ENCODE data around the gene KRI1. TPM values are rescaled to one million over a fixed set of nuclear protein-coding genes. Genes with fewer than 3 reads are reported as not detected.
A peak's percentile ranks its signal among the peaks of the same experiment; 100 is the strongest.

Gene KRI1
- total RNA-seq, 2 experiments from 2014 or later = 62.5 to 67.1 TPM

GRCh38 chr19:10593820-10594637, 28.2 kb upstream of the KRI1 start:
- Mint-ChIP-seq H3K4me1 (peaks cover 24% of the 10 kb centered on the region), H3K27ac (no peak overlapping the region), H3K36me3 (ENCODE audit: low read depth) (no peaks in the 10 kb centered on the region), H3K4me3 (no peak overlapping the region), H3K9me3 (ENCODE audit: low read depth) (no peaks in the 10 kb centered on the region), H3K27me3 (no peaks in the 10 kb centered on the region)
- ChIA-PET POLR2A (interaction anchor here (0.6 kb wide), 1 partner anchor 14 kb away, joined by 4 read pairs; no protein-coding TSS in a partner anchor), CTCF (interaction anchor here (0.6 to 2.8 kb wide), 5 partner anchors 13 to 242 kb away, joined by 3 to 13 read pairs (median 4); partner anchors contain the start of genes QTRT1 and TMED1)
- ATAC-seq (no peak), DNase-seq (no peak)
- intact Hi-C loops (cut with DNase I, micrococcal nuclease) = no loop called here

GRCh38 chr19:10593148-10593547, 27.3 kb upstream of the KRI1 start:
- peaks cover 24% of the 10 kb centered on the region for H3K4me1 Mint-ChIP-seq
- DNase-seq (no peak), ATAC-seq (no peak)
- no peak overlapping the region for H3K4me3 Mint-ChIP-seq
- H3K36me3 Mint-ChIP-seq (ENCODE audit: low read depth) = no peaks in the 10 kb centered on the region
- ChIA-PET CTCF (interaction anchor here (0.9 to 1.9 kb wide), 2 partner anchors 12 to 108 kb away, joined by 4 to 10 read pairs; partner anchors contain the start of gene QTRT1), POLR2A (interaction anchor here (0.6 kb wide), 1 partner anchor 76 kb away, joined by 5 read pairs; no protein-coding TSS in a partner anchor)
- no peaks in the 10 kb centered on the region for H3K9me3 Mint-ChIP-seq (ENCODE audit: low read depth)
- H3K27ac Mint-ChIP-seq = no peak overlapping the region
- H3K27me3 Mint-ChIP-seq = no peaks in the 10 kb centered on the region
- intact Hi-C loops (cut with DNase I, micrococcal nuclease) = no loop called here

- ATAC-seq = no peak
- POLR2A ChIA-PET = no interaction called here
- DNase-seq = no peak
- Mint-ChIP-seq H3K4me1 (peaks cover 16% of the 10 kb centered on the region), H3K9me3 (ENCODE audit: low read depth) (no peaks in the 10 kb centered on the region), H3K27me3 (peaks cover 7% of the 10 kb centered on the region), H3K36me3 (ENCODE audit: low read depth) (no peaks in the 10 kb centered on the region), H3K27ac (no peak overlapping the region), H3K4me3 (no peak overlapping the region)
- intact Hi-C loops (cut with DNase I, micrococcal nuclease) = no loop called here
- CTCF ChIA-PET = interaction anchor here (0.7 kb wide), 1 partner anchor 57 kb away, joined by 3 read pairs; no protein-coding TSS in a partner anchor
Observed at GRCh38 chr19:10587839-10588150, 22.0 kb upstream of the KRI1 start.

- DNase-seq (no peak), ATAC-seq (no peak)
- Mint-ChIP-seq H3K9me3 (ENCODE audit: low read depth) (no peaks in the 10 kb centered on the region), H3K4me1 (peaks cover 16% of the 10 kb centered on the region), H3K27me3 (peaks cover 7% of the 10 kb centered on the region), H3K27ac (no peak within 1 kb of the TSS), H3K36me3 (ENCODE audit: low read depth) (no peaks in the 10 kb centered on the region), H3K4me3 (no peak within 1 kb of the TSS)
- intact Hi-C loops (cut with DNase I, micrococcal nuclease) = no loop called here
- ChIA-PET CTCF (no interaction called here), POLR2A (no interaction called here)
Observed at GRCh38 chr19:10587022-10587838, 21.4 kb upstream of the KRI1 start, which contains the start of gene AP1M2. Gene AP1M2 (minus strand): TSS chr19:10587312. CDS start chr19:10587231, 81 bp downstream.

GRCh38 chr19:10586396-10586795, 20.6 kb upstream of the KRI1 start:
- Mint-ChIP-seq H3K27me3 (peaks cover 7% of the 10 kb centered on the region), H3K27ac (no peak overlapping the region), H3K4me3 (no peak overlapping the region), H3K36me3 (ENCODE audit: low read depth) (no peaks in the 10 kb centered on the region), H3K4me1 (peaks cover 16% of the 10 kb centered on the region), H3K9me3 (ENCODE audit: low read depth) (no peaks in the 10 kb centered on the region)
- ATAC-seq = no peak
- POLR2A ChIA-PET = no interaction called here
- intact Hi-C loops (cut with DNase I, micrococcal nuclease) = no loop called here
- CTCF ChIA-PET = interaction anchor here (0.8 to 9.1 kb wide), 3 partner anchors 55 to 114 kb away, joined by 3 to 164 read pairs (median 19); partner anchors contain the start of gene QTRT1
- DNase-seq = no peak

GRCh38 chr19:10583036-10583776, 17.4 kb upstream of the KRI1 start:
- ATAC-seq (no peak), DNase-seq (no peak)
- Mint-ChIP-seq H3K4me1 (peaks cover 21% of the 10 kb centered on the region), H3K9me3 (ENCODE audit: low read depth) (no peaks in the 10 kb centered on the region), H3K4me3 (no peak overlapping the region), H3K36me3 (ENCODE audit: low read depth) (no peaks in the 10 kb centered on the region), H3K27me3 (peaks cover 7% of the 10 kb centered on the region), H3K27ac (no peak overlapping the region)
- ChIA-PET CTCF (interaction anchor here (0.6 to 9.1 kb wide), 7 partner anchors 21 to 117 kb away, joined by 3 to 239 read pairs (median 19); partner anchors contain the start of gene QTRT1), POLR2A (interaction anchor here (0.6 kb wide), 1 partner anchor 76 kb away, joined by 3 read pairs; no protein-coding TSS in a partner anchor)
- intact Hi-C loops (cut with DNase I, micrococcal nuclease) = no loop called here

GRCh38 chr19:10582091-10582490, 16.3 kb upstream of the KRI1 start:
- Mint-ChIP-seq H3K4me3 (no peak overlapping the region), H3K27ac (no peak overlapping the region), H3K9me3 (ENCODE audit: low read depth) (no peaks in the 10 kb centered on the region), H3K27me3 (no peaks in the 10 kb centered on the region), H3K4me1 (peaks cover 17% of the 10 kb centered on the region), H3K36me3 (ENCODE audit: low read depth) (no peaks in the 10 kb centered on the region)
- intact Hi-C loops (cut with DNase I, micrococcal nuclease) = no loop called here
- no peak for DNase-seq
- ChIA-PET POLR2A (interaction anchor here (0.6 to 1.7 kb wide), 6 partner anchors 22 to 114 kb away, joined by 3 to 7 read pairs (median 4); no protein-coding TSS in a partner anchor), CTCF (interaction anchor here (0.6 to 9.1 kb wide), 27 partner anchors 8 to 1639 kb away, joined by 3 to 239 read pairs (median 6); partner anchors contain the start of genes CDKN2D, DNM2 and QTRT1)
- no peak for ATAC-seq

GRCh38 chr19:10580979-10581631, 15.3 kb upstream of the KRI1 start:
- H3K27me3 Mint-ChIP-seq = no peaks in the 10 kb centered on the region
- no peak overlapping the region for H3K27ac Mint-ChIP-seq
- ChIA-PET CTCF (interaction anchor here (0.6 to 9.1 kb wide), 52 partner anchors 9 to 1638 kb away, joined by 3 to 239 read pairs (median 4); partner anchors contain the start of genes CDC37, CDKN2D, DNM2 and QTRT1), POLR2A (interaction anchor here (0.6 to 1.7 kb wide), 12 partner anchors 9 to 130 kb away, joined by 3 to 7 read pairs (median 5); partner anchors contain the start of gene QTRT1)
- no peaks in the 10 kb centered on the region for H3K36me3 Mint-ChIP-seq (ENCODE audit: low read depth)
- DNase-seq (peak; percentile 95), ATAC-seq (peak; percentile 98)
- H3K4me3 Mint-ChIP-seq = no peak overlapping the region
- no peaks in the 10 kb centered on the region for H3K9me3 Mint-ChIP-seq (ENCODE audit: low read depth)
- intact Hi-C loops (cut with DNase I, micrococcal nuclease) = loop anchor here (1.0 to 2.0 kb wide), 5 partner anchors 21 to 118 kb away; no protein-coding TSS in a partner anchor
- peaks cover 17% of the 10 kb centered on the region for H3K4me1 Mint-ChIP-seq

- no peak overlapping the region for H3K4me3 Mint-ChIP-seq
- H3K27me3 Mint-ChIP-seq = no peaks in the 10 kb centered on the region
- DNase-seq (no peak), ATAC-seq (no peak)
- peaks cover 6% of the 10 kb centered on the region for H3K4me1 Mint-ChIP-seq
- no peak overlapping the region for H3K27ac Mint-ChIP-seq
- H3K36me3 Mint-ChIP-seq (ENCODE audit: low read depth) = no peaks in the 10 kb centered on the region
- intact Hi-C loops (cut with DNase I, micrococcal nuclease) = no loop called here
- CTCF ChIA-PET = interaction anchor here (0.7 to 9.1 kb wide), 3 partner anchors 61 to 122 kb away, joined by 3 to 239 read pairs (median 164); partner anchors contain the start of gene QTRT1
- H3K9me3 Mint-ChIP-seq (ENCODE audit: low read depth) = no peaks in the 10 kb centered on the region
- POLR2A ChIA-PET = no interaction called here
Observed at GRCh38 chr19:10577951-10578350, 12.1 kb upstream of the KRI1 start.

GRCh38 chr19:10575011-10575716, 9.4 kb upstream of the KRI1 start:
- POLR2A ChIA-PET = no interaction called here
- Mint-ChIP-seq H3K9me3 (ENCODE audit: low read depth) (no peaks in the 10 kb centered on the region), H3K27me3 (no peaks in the 10 kb centered on the region), H3K36me3 (ENCODE audit: low read depth) (no peaks in the 10 kb centered on the region), H3K4me3 (no peak overlapping the region), H3K27ac (no peak overlapping the region), H3K4me1 (peaks cover 6% of the 10 kb centered on the region)
- intact Hi-C loops (cut with DNase I, micrococcal nuclease) = no loop called here
- no peak for ATAC-seq
- CTCF ChIA-PET = interaction anchor here (0.6 to 1.9 kb wide), 2 partner anchors 67 to 125 kb away, joined by 3 to 9 read pairs; no protein-coding TSS in a partner anchor
- DNase-seq = no peak

All from activated CD4-positive, alpha-beta T cell treated with anti-CD3 and anti-CD28 coated beads for 36 hours (primary cell).